NCI-H1417 treated with DMSO at 0.1 percent for 48 hours (cell line): ENCODE measurements around the gene BTBD7.

Source experiments
- DNase-seq: peaks from one replicate; lab custom pipeline; 2025; lab: John Stamatoyannopoulos, UW

Gene BTBD7

DNA sequence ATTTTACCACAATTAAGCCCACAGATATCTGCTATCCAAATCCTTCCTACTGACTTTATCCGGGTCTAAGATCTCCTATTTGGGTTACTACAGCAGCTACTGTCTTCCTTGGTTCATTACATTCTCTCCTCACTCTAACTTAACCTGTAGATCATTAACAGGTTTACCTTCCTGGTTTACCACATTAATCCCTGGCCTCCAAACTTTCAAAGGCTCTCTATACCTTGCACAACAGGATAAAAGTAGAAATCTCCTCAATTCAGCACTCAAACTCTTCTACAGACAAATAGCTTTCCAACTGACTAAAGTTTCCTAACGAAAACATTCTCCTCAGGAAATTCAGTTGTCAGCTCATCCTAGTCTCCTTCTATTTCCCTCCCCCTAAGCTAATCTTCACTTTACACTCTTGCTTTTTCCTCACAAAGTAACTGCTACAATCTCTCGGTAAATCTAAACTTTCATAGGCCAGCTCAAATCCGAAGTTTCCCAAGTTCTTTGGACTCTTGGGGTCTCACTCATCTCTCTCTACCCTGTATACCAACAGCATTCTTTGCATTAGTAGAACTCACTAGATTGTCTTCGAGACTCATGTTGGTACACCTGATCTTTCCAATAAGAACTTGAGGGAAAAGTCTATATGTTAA, 2.7 kb downstream of the BTBD7 start:
- DNase-seq: no peak

- DNase-seq: no peak
Observed at GRCh38 chr14:93328546-93328945, 4.3 kb downstream of the BTBD7 start.

DNA sequence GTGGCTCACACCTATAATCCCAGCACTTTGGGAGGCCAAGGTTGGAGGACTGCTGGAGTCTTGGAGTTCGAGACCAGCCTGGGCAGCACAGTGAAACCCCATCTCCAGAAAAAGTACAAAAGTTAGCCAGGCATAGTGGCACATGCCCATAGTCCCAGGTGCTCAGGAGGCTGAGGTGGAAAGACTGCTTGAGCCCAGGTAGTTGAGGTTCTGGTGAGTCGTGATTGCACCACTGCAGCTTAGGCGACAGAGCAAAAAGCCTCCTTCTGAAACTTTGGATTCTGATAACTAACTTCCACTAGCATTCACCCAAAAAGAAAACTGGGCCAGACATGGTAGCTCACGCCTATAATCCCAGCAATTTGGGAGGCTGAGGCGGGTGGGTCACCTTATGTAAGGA, 6.6 kb downstream of the BTBD7 start:
- no peak for DNase-seq

DNA sequence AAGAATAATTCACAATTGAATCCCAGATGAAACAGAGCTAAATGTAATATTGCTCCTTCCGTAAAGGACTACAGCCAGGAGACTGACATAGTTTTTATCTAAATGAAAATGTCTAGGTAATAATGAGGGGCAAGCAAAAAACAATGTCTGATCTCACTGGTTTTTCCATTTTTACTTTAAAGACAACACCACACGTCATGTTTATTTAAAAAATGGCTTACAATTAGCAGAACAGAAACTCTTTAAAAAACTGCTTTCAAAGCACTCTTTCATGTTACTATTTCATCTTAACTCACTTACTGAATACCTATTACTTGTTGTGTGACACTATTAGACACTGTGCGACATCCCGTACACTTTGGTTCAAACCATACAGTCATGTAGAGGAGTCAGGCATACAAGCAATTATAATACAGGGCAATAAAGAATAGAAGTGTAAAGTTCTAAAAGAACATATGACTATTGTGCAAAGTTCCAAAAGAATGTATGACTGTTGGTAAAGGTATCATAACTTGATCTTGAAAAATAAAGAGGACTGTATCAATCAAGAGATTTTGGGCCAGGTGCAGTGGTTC, 9.1 kb downstream of the BTBD7 start:
- DNase-seq: no peak

GRCh38 chr14:93322929-93323599, 9.8 kb downstream of the BTBD7 start:
- no peak for DNase-seq

- no peak for DNase-seq
Observed at GRCh38 chr14:93320489-93320888, 12.3 kb downstream of the BTBD7 start.

GRCh38 chr14:93319958-93320357, 12.9 kb downstream of the BTBD7 start:
- DNase-seq: no peak

- DNase-seq: no peak
Observed at GRCh38 chr14:93319494-93319893, 13.3 kb downstream of the BTBD7 start.

GRCh38 chr14:93318927-93319326, 13.9 kb downstream of the BTBD7 start:
- DNase-seq: no peak

DNA sequence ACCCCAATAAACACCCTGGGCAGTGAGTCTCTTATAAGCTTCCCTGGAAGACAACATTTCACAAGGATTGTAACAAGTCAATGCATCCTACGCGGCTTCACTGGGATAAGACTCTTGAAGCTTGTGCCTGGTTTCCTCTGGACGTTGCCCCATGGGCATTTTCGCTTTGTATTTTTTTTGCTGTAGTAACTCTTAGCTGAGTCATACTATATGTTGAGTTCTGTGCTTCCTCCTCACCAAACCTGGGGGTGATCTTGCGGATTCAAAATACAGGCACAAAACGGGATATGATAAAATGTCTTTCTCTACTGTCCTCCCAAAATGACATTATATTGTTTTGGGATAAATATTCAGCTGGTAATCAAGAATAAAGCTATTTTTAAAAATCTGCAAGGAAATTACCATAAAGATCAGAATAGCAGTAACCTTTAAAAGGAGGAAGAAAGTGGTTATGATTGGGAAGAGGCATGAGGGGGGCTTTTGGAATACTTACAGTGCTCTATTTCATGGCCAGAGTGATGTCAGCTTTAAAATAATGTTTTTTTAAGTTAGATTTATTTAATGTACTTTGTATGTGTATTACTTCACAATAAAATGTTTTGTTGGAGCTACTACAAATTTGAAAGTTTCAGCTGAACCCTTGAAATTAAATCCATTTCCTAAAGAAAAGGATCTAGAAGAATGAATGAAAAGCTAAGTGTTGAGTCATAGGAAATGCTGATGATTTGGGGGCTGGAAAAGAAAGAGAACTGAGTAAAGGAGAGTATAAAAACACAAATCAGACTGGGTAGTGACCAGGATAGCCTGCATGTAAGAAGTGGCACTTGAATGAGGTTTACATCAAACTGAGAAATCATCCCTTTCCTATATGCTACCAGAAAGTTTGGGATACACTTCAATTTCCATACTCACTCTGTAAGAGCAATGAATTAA, 14.7 kb downstream of the BTBD7 start:
- no peak for DNase-seq

DNA sequence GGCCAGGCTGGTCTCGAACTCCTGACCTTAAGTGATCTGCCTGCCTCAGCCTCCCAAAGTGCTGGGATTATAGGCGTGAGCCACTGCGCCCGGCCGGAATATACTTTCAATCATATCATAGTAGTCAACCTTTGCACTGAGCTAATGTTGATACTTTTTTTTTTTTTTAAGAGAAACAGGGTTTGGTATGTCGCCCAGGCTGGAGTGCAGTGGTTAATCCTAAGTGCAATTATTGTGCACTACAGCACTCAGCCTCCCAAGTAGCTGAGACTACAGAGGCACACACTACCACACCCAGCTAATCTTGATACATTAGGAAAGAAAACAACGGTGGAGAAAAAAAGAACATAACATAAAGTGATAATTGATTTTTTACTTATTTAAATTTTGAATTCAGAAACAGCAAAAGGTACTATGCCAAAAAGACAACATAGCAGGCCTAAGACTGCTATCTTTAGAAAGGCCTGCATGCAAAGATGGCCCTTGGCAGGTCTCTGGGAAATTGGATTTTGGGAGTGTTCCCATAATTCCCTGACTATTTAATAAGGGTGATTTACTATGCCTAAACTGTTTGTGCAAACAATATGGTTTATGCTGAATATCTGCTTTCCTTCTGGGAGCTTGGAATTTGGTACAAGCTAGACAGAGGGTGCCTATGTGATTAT, 15.5 kb downstream of the BTBD7 start:
- no peak for DNase-seq

GRCh38 chr14:93316716-93317115, 16.1 kb downstream of the BTBD7 start:
- DNase-seq: no peak

GRCh38 chr14:93315575-93315974, 17.3 kb downstream of the BTBD7 start:
- no peak for DNase-seq

- no peak for DNase-seq
Observed at GRCh38 chr14:93311082-93311481, 21.8 kb downstream of the BTBD7 start.

DNA sequence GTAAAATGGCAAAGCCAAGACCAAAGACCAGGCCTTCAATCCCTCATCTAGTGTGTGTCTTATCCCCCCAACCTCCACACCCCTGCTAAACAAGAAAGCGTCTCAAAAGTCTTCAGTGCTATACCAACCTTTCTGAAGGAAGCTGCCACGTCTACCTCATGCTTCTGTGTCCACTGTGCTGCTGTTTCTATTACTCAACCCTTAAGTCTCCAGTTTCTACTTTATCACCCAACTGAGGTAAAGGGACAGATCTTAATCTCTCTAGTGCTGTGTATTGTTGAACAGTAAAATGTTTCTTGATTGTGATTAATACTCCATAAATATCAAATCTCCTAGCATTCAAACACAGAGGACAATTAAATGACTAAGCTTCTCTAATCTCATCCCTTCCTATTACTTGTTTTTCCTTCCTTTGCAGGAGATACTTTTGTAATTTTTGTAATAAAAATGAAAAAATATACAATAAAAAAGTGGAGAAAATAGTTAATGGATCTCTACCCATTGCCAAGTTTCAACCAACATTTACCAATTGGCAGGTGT, 23.3 kb downstream of the BTBD7 start:
- no peak for DNase-seq

DNA sequence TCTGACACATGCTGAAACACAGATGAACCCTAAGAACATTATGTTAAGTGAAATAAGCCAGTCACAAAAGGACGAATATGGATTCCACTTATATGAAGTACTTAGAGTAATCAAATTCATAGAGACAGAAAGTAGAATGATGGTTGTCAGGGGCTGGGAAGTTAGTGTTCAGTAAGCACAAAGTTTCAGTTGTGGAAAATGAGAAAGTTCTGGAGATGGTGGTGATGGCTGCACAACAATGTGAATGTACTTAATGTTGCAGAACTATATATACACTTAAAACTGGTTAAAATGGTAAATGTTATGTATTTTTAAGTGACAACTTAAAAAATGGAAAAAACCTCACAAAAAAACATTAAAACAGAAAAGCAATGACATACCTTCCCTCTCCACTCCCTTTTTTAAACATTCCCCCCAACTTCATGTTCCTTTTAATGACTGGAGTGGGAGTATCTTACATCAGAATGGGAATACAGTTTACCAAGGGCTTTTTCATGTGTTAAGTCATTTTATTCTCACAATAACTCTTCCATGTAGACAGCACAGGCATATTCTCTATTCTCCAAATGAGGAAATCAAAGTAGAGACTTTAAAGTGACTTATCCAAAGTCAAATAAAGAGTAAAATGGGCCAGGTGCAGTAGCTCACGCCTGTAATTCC, 24.0 kb downstream of the BTBD7 start:
- DNase-seq: no peak

- DNase-seq: no peak
Observed at GRCh38 chr14:93306812-93307211, 26.0 kb downstream of the BTBD7 start.

- no peak for DNase-seq
Observed at GRCh38 chr14:93305725-93306418, 27.0 kb downstream of the BTBD7 start.

GRCh38 chr14:93304771-93305170, 28.1 kb downstream of the BTBD7 start:
- no peak for DNase-seq

- DNase-seq: no peak
Observed at GRCh38 chr14:93303659-93304058, 29.2 kb downstream of the BTBD7 start.
